ENCODE data around the gene KIF1C.

KIF1C gene

GRCh38 chr17:4971826-4972225 is 25.9 kb upstream of the KIF1C start:
- H3K4me3 ChIP-seq (ENCODE audit: low read depth, low read length), result no peak overlapping the region
- peaks cover 10% of the 10 kb centered on the region for H3K36me3 ChIP-seq (ENCODE audit: control insufficient read depth, insufficient read depth, low read length)
- peaks cover 9% of the 10 kb centered on the region for H3K27me3 ChIP-seq (ENCODE audit: control insufficient read depth, insufficient read depth, low read length)
- H3K9me3 ChIP-seq (ENCODE audit: control insufficient read depth, insufficient read depth, low read length), result no peaks in the 10 kb centered on the region
- H3K9ac ChIP-seq (ENCODE audit: low read depth, low read length), result no peak overlapping the region
- H3K4me1 ChIP-seq (ENCODE audit: control insufficient read depth, insufficient read depth, low read length), result peaks cover 8% of the 10 kb centered on the region

- H3K9ac ChIP-seq (ENCODE audit: low read depth, low read length), result peak overlapping the region; percentile 8
- no peaks in the 10 kb centered on the region for H3K9me3 ChIP-seq (ENCODE audit: control insufficient read depth, insufficient read depth, low read length)
- H3K27me3 ChIP-seq (ENCODE audit: control insufficient read depth, insufficient read depth, low read length), result peaks cover 9% of the 10 kb centered on the region
- peaks cover 8% of the 10 kb centered on the region for H3K4me1 ChIP-seq (ENCODE audit: control insufficient read depth, insufficient read depth, low read length)
- H3K36me3 ChIP-seq (ENCODE audit: control insufficient read depth, insufficient read depth, low read length), result peaks cover 10% of the 10 kb centered on the region
- H3K4me3 ChIP-seq (ENCODE audit: low read depth, low read length), result no peak overlapping the region
Measured at GRCh38 chr17:4972322-4972721, 25.4 kb upstream of the KIF1C start.

GRCh38 chr17:4972752-4973151 is 25.0 kb upstream of the KIF1C start:
- H3K36me3 ChIP-seq (ENCODE audit: control insufficient read depth, insufficient read depth, low read length), result peaks cover 12% of the 10 kb centered on the region

GRCh38 chr17:4973256-4974114 is 24.3 kb upstream of the KIF1C start:
- H3K36me3 ChIP-seq (ENCODE audit: control insufficient read depth, insufficient read depth, low read length), result peaks cover 12% of the 10 kb centered on the region
- peaks cover 8% of the 10 kb centered on the region for H3K4me1 ChIP-seq (ENCODE audit: control insufficient read depth, insufficient read depth, low read length)
- H3K27me3 ChIP-seq (ENCODE audit: control insufficient read depth, insufficient read depth, low read length), result peaks cover 16% of the 10 kb centered on the region
- H3K4me3 ChIP-seq (ENCODE audit: low read depth, low read length), result no peak overlapping the region
- no peaks in the 10 kb centered on the region for H3K9me3 ChIP-seq (ENCODE audit: control insufficient read depth, insufficient read depth, low read length)
- H3K9ac ChIP-seq (ENCODE audit: low read depth, low read length), result no peak overlapping the region

More at GRCh38 chr17:4972752-4973151, 25.0 kb upstream of the KIF1C start:
- Histone ChIP-seq H3K27me3 (ENCODE audit: control insufficient read depth, insufficient read depth, low read length) (peaks cover 13% of the 10 kb centered on the region), H3K4me3 (ENCODE audit: low read depth, low read length) (no peak overlapping the region), H3K9ac (ENCODE audit: low read depth, low read length) (no peak overlapping the region), H3K4me1 (ENCODE audit: control insufficient read depth, insufficient read depth, low read length) (peaks cover 8% of the 10 kb centered on the region), H3K9me3 (ENCODE audit: control insufficient read depth, insufficient read depth, low read length) (no peaks in the 10 kb centered on the region)

GRCh38 chr17:4974115-4974670 is 23.6 kb upstream of the KIF1C start:
- H3K36me3 ChIP-seq (ENCODE audit: control insufficient read depth, insufficient read depth, low read length), result peaks cover 12% of the 10 kb centered on the region
- peaks cover 7% of the 10 kb centered on the region for H3K4me1 ChIP-seq (ENCODE audit: control insufficient read depth, insufficient read depth, low read length)

GRCh38 chr17:4978726-4979125 is 19.0 kb upstream of the KIF1C start:
- peaks cover 4% of the 10 kb centered on the region for H3K4me1 ChIP-seq (ENCODE audit: control insufficient read depth, insufficient read depth, low read length)
- H3K4me3 ChIP-seq (ENCODE audit: low read depth, low read length), result no peak overlapping the region
- no peaks in the 10 kb centered on the region for H3K9me3 ChIP-seq (ENCODE audit: control insufficient read depth, insufficient read depth, low read length)
- H3K27me3 ChIP-seq (ENCODE audit: control insufficient read depth, insufficient read depth, low read length), result peaks cover 16% of the 10 kb centered on the region
- H3K36me3 ChIP-seq (ENCODE audit: control insufficient read depth, insufficient read depth, low read length), result peaks cover 5% of the 10 kb centered on the region
- H3K9ac ChIP-seq (ENCODE audit: low read depth, low read length), result no peak overlapping the region

More at GRCh38 chr17:4974115-4974670, 23.6 kb upstream of the KIF1C start:
- Histone ChIP-seq H3K27me3 (ENCODE audit: control insufficient read depth, insufficient read depth, low read length) (peaks cover 16% of the 10 kb centered on the region), H3K9me3 (ENCODE audit: control insufficient read depth, insufficient read depth, low read length) (no peaks in the 10 kb centered on the region), H3K9ac (ENCODE audit: low read depth, low read length) (no peak overlapping the region), H3K4me3 (ENCODE audit: low read depth, low read length) (no peak overlapping the region)

- Histone ChIP-seq H3K9me3 (ENCODE audit: control insufficient read depth, insufficient read depth, low read length) (no peaks in the 10 kb centered on the region), H3K4me1 (ENCODE audit: control insufficient read depth, insufficient read depth, low read length) (peaks cover 4% of the 10 kb centered on the region), H3K9ac (ENCODE audit: low read depth, low read length) (no peak overlapping the region), H3K36me3 (ENCODE audit: control insufficient read depth, insufficient read depth, low read length) (peaks cover 5% of the 10 kb centered on the region), H3K27me3 (ENCODE audit: control insufficient read depth, insufficient read depth, low read length) (peaks cover 7% of the 10 kb centered on the region), H3K4me3 (ENCODE audit: low read depth, low read length) (no peak overlapping the region)
Measured at GRCh38 chr17:4980644-4981216, 17.0 kb upstream of the KIF1C start.

- Histone ChIP-seq H3K9me3 (ENCODE audit: control insufficient read depth, insufficient read depth, low read length) (no peaks in the 10 kb centered on the region), H3K36me3 (ENCODE audit: control insufficient read depth, insufficient read depth, low read length) (peaks cover 5% of the 10 kb centered on the region), H3K4me3 (ENCODE audit: low read depth, low read length) (no peak overlapping the region), H3K9ac (ENCODE audit: low read depth, low read length) (no peak overlapping the region), H3K27me3 (ENCODE audit: control insufficient read depth, insufficient read depth, low read length) (peaks cover 7% of the 10 kb centered on the region), H3K4me1 (ENCODE audit: control insufficient read depth, insufficient read depth, low read length) (peaks cover 4% of the 10 kb centered on the region)
Measured at GRCh38 chr17:4982305-4982704, 15.4 kb upstream of the KIF1C start.

GRCh38 chr17:4986403-4986802 is 11.3 kb upstream of the KIF1C start:
- H3K4me3 ChIP-seq (ENCODE audit: low read depth, low read length), result peak overlapping the region; percentile 82
- H3K27me3 ChIP-seq (ENCODE audit: control insufficient read depth, insufficient read depth, low read length), result no peaks in the 10 kb centered on the region
- no peaks in the 10 kb centered on the region for H3K36me3 ChIP-seq (ENCODE audit: control insufficient read depth, insufficient read depth, low read length)
- H3K4me1 ChIP-seq (ENCODE audit: control insufficient read depth, insufficient read depth, low read length), result peaks cover 4% of the 10 kb centered on the region
- H3K9ac ChIP-seq (ENCODE audit: low read depth, low read length), result no peak overlapping the region
- H3K9me3 ChIP-seq (ENCODE audit: control insufficient read depth, insufficient read depth, low read length), result no peaks in the 10 kb centered on the region

GRCh38 chr17:4986951-4987766 is 10.6 kb upstream of the KIF1C start, which contains the start of gene CAMTA2:
Gene CAMTA2 (minus strand): TSS chr17:4987675. CDS start chr17:4986222, 1,453 bp downstream.
- Histone ChIP-seq H3K9ac (ENCODE audit: low read depth, low read length) (peak within 1 kb of the TSS; percentile 54), H3K36me3 (ENCODE audit: control insufficient read depth, insufficient read depth, low read length) (no peaks in the 10 kb centered on the region), H3K4me1 (ENCODE audit: control insufficient read depth, insufficient read depth, low read length) (peaks cover 4% of the 10 kb centered on the region), H3K27me3 (ENCODE audit: control insufficient read depth, insufficient read depth, low read length) (no peaks in the 10 kb centered on the region), H3K4me3 (ENCODE audit: low read depth, low read length) (peak within 1 kb of the TSS; percentile 82), H3K9me3 (ENCODE audit: control insufficient read depth, insufficient read depth, low read length) (no peaks in the 10 kb centered on the region)

All from iPS-15b (cell line).